ENCODE data around the gene CBX7. TPM values are rescaled to one million over a fixed set of nuclear protein-coding genes. Genes with fewer than 3 reads are reported as not detected.

The CBX7 gene
- total and polyA plus RNA-seq, 2 of the 8 experiments (the other 6 are each of a cell fraction or from before 2014, with no cell fraction given) = 6.9 to 8.7 TPM

DNA sequence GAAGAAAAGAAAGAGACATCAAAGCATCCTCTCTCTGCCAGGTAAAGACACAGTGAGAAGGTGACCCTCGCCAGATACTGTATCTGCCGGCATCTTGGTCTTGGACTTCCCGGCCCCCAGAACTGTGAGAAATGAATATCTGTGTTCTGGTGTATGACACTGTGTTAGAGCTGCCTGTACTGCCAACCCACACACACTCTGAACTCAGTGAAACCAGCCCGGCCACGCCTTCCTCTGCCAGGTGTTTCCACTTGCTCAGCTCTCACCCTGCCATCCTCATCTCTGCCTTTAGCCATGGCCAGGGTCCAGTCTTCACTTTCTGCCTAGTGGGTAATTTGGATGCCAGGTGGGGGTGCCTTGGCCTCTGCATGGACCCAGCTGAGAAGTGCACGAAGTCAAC, 24.0 kb downstream of the CBX7 start:
- H3K4me1 ChIP-seq (replicated peaks in 1 of 4; ENCODE audit: control insufficient read depth in 3 of 4, insufficient read depth in 4 of 4, low read length in 3 of 4) = peaks cover 6 to 20% (median 7%) of the 10 kb centered on the region in 4 experiments; a peak in 5 of 7 replicates
- no peak overlapping the region for H3K14ac ChIP-seq (ENCODE audit: insufficient read length)
- H4K20me1 ChIP-seq (replicated peaks in 1 of 2; ENCODE audit: control insufficient read depth in 1 of 2, insufficient read depth in 2 of 2, low read length in 2 of 2) = no peaks in the 10 kb centered on the region
- no peak overlapping the region for H2BK20ac ChIP-seq (ENCODE audit: low read length)
- H3K4me2 ChIP-seq (ENCODE audit: insufficient read depth in 1 of 2, low read depth in 2 of 2, low read length in 2 of 2) = no peak overlapping the region
- no peak overlapping the region for H3K18ac ChIP-seq (ENCODE audit: extremely low read depth, low read length)
- H3K4me3 ChIP-seq (ENCODE audit: extremely low read depth in 1 of 4, insufficient read depth in 2 of 4, low read depth in 3 of 4, low read length in 4 of 4) = no peak overlapping the region
- DNase-seq (ENCODE audit: low read depth in 1 of 2, low spot score in 2 of 2) (no peak), FAIRE-seq (no peak)
- no peak overlapping the region for H3K27ac ChIP-seq (ENCODE audit: low read depth, low read length)
- no peak overlapping the region for H2BK15ac ChIP-seq (ENCODE audit: low read length)
- no peak overlapping the region for H3K56ac ChIP-seq (replicated peaks; ENCODE audit: insufficient read length, low read depth, low read length)
- H3K23ac ChIP-seq (ENCODE audit: insufficient read length) = no peak overlapping the region
- H3K27me3 ChIP-seq (replicated peaks in 1 of 4; ENCODE audit: control insufficient read depth in 3 of 4, extremely low read depth in 1 of 4, insufficient read depth in 3 of 4, low read length in 3 of 4) = no peaks in the 10 kb centered on the region
- H3K9me3 ChIP-seq (ENCODE audit: insufficient read depth in 2 of 2, low read depth in 1 of 2, low read length in 1 of 2) = 0 out of 4 replicates have a peak, but pooled peaks cover 0 to 3% of the 10 kb centered on the region in 2 experiments
- H2BK5ac ChIP-seq (ENCODE audit: low read depth, low read length) = no peak overlapping the region
- H2AFZ ChIP-seq (ENCODE audit: low read length) = no peak overlapping the region
- WGBS, 2 experiments (ENCODE audit: extremely low coverage in 1 of 2, insufficient coverage in 1 of 2, insufficient read length in 1 of 2, insufficient replicate concordance in 2 of 2, low coverage in 1 of 2, low lambda C conversion rate in 2 of 2, missing lambda C conversion rate in 1 of 2) = 88% methylated on average over 6 of the region's 6 CpGs; no CpG with 5 or more reads in 1 of the 2 experiments
- POLR2A ChIA-PET (ENCODE audit: partially characterized antibody) = interaction anchor here (0.8 to 2.2 kb wide), 2 partner anchors 21 to 813 kb away, joined by 4 to 5 read pairs; no protein-coding TSS in a partner anchor
- H2BK120ac ChIP-seq (replicated peaks; ENCODE audit: low read depth, low read length) = no peak overlapping the region
- CTCF ChIA-PET (ENCODE audit: partially characterized antibody) = interaction anchor here (0.6 to 1.4 kb wide), 4 partner anchors 40 to 178 kb away, joined by 3 to 4 read pairs (median 4); no protein-coding TSS in a partner anchor
- no peak overlapping the region for H2AK5ac ChIP-seq (ENCODE audit: low read depth, low read length)
- no peak overlapping the region for H4K8ac ChIP-seq (ENCODE audit: extremely low read depth, insufficient read depth, low read length)
- H3K9ac ChIP-seq (replicated peaks in 1 of 4; ENCODE audit: extremely low read depth in 1 of 4, low read depth in 3 of 4, low read length in 3 of 4) = no peak overlapping the region
- H4K91ac ChIP-seq (replicated peaks; ENCODE audit: insufficient read length, low read length) = no peak overlapping the region
- no peaks in the 10 kb centered on the region for H3K79me1 ChIP-seq (ENCODE audit: low read depth, low read length)
- H2BK12ac ChIP-seq (ENCODE audit: low read depth, low read length) = no peak overlapping the region
- H3K79me2 ChIP-seq (ENCODE audit: control insufficient read depth in 1 of 2, insufficient read depth in 2 of 2, low read length in 2 of 2) = no peaks in the 10 kb centered on the region
- H4K5ac ChIP-seq (ENCODE audit: insufficient read length, low read depth, low read length) = no peak overlapping the region
- H3K36me3 ChIP-seq (ENCODE audit: control insufficient read depth in 2 of 4, insufficient read depth in 4 of 4, low read length in 3 of 4) = no peaks in the 10 kb centered on the region
- H3K23me2 ChIP-seq (ENCODE audit: low read depth, low read length) = no peaks in the 10 kb centered on the region
- no peak overlapping the region for H3K4ac ChIP-seq (replicated peaks; ENCODE audit: insufficient read length, low read depth, low read length)
- TF ChIP-seq JUND (IDR thresholded peaks at IDR 0.05; ENCODE audit: low read length) (no peak), GTF2F1 (IDR thresholded peaks at IDR 0.05; ENCODE audit: borderline replicate concordance, low read depth, low read length) (no peak), PHF8 (conservative IDR thresholded peaks at IDR 0.05; ENCODE audit: low read depth, low read length) (no peak), EP300 (IDR thresholded peaks at IDR 0.05; ENCODE audit: borderline replicate concordance in 1 of 2, low read depth in 2 of 2, low read length in 2 of 2) (no peak), MAFK (IDR thresholded peaks at IDR 0.05; ENCODE audit: low read depth, low read length) (no peak), ATF3 (IDR thresholded peaks at IDR 0.05; ENCODE audit: insufficient read depth, low read depth, low read length) (no peak), CHD1 (IDR thresholded peaks at IDR 0.05; ENCODE audit: low read depth, low read length) (no peak), TCF12 (IDR thresholded peaks at IDR 0.05; ENCODE audit: low read depth, low read length) (no peak), SIN3A (conservative IDR thresholded peaks at IDR 0.05 in 1 of 2, IDR thresholded peaks at IDR 0.05 in 1 of 2; ENCODE audit: low read depth in 1 of 2, low read length in 2 of 2) (no peak)
- TF ChIP-seq, protein P1, sequence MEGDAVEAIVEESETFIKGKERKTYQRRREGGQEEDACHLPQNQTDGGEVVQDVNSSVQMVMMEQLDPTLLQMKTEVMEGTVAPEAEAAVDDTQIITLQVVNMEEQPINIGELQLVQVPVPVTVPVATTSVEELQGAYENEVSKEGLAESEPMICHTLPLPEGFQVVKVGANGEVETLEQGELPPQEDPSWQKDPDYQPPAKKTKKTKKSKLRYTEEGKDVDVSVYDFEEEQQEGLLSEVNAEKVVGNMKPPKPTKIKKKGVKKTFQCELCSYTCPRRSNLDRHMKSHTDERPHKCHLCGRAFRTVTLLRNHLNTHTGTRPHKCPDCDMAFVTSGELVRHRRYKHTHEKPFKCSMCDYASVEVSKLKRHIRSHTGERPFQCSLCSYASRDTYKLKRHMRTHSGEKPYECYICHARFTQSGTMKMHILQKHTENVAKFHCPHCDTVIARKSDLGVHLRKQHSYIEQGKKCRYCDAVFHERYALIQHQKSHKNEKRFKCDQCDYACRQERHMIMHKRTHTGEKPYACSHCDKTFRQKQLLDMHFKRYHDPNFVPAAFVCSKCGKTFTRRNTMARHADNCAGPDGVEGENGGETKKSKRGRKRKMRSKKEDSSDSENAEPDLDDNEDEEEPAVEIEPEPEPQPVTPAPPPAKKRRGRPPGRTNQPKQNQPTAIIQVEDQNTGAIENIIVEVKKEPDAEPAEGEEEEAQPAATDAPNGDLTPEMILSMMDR (IDR thresholded peaks at IDR 0.05; ENCODE audit: control extremely low read depth in 1 of 3, insufficient read depth in 1 of 3, low read depth in 1 of 3, low read length in 3 of 3) = no peak
